Measurements from ENCODE around the gene TSSK6.

The TSSK6 gene

DNA sequence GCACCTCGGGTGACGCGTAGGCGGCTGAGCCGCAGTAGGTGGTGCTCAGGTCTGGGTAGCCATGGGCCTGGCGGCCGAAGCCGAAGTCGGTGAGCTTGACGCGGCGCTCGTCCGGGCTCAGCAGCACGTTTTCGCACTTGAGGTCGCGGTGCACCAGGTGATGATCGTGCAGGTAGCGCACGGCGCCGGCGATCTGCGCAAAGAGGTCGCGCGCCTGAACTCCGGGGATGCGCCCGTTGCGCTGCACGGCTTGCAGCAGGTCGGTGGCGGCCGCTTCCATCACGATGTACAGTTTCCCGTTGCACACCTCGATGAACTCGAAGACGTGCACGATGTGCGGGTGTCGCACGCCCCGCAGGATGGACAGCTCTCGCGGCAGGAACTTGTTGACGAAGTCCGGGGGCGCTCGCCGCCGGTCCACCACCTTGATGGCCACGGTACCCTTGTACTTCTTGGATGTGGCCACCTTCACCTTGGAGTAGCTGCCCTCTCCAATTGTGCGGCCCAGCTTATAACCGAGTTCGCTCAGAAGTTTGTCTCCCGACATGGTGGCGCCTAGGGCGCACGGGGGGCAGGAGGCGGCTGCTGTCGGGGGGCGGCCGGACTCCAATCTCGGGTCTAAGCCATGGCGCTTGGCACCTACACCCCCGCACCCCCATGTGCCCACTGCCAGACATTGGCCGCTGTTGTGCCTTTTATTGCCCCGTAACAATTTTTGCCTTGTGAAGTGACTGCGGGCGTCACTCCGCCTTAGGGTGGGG lies at the start of gene TSSK6:
TSSK6 (minus strand) TSS at position 668 of the 761 bp plus-strand sequence; CDS start at position 547, 121 bp downstream.
- DNase-seq: no peak

DNA sequence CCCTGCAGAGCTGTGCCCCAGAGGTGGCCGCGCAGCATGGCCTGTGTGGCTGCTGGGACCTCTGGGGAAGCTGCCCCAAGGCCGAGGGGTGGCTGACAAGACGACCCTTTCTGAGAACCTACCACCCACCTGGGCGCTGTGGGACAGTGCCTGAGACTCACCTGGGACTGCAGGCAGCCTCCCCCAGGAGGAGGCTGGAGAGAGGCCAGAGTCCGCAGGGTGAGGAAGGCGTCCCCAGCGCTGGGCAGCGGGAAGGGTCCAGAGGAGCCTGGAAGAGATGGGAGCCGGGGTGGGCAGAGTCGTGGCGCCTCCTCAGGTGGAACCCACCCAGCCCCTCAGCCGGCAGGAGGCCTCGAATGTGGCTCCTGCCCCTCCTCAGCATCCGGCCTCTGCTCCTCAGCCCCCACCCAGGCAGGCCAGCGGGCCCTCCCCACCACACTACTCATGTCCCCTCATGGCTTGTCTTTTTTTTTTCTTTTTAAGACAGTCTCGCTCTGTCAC lies 48.0 kb upstream of the TSSK6 start:
- no peak for DNase-seq

DNA sequence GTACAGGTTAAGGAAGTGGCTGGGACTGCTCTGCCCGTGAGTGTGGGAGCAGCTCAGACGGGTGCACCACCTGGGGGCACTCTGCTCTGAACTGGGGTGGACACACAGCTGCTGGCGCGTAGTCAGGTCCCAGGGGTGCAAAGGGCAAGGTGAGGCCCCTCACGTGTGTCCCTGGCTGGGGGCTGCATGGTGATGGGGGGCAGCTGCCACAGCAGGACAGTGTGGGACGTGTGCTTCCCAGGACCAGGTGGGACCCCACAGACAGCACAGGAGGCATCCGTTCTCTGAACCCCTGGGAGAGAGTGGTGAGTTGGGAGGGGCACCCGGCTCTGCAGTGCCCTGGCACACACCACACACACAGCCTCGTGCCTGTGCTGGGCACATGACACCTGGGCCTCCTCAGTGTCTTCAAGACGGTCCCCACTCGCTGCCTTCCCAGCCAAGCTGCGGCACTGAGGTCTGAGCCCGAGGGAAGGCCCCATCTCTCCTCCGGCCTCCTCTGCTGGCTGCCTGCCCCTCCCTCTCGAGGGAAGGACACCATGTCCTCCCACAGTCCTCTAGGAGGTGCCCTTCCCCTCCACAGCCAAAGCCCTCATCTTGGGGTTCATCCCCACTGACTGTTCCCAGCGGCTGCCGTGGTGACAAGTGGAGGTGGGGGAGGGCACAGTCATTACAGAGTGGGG lies 47.5 kb upstream of the TSSK6 start:
- no peak for DNase-seq

DNA sequence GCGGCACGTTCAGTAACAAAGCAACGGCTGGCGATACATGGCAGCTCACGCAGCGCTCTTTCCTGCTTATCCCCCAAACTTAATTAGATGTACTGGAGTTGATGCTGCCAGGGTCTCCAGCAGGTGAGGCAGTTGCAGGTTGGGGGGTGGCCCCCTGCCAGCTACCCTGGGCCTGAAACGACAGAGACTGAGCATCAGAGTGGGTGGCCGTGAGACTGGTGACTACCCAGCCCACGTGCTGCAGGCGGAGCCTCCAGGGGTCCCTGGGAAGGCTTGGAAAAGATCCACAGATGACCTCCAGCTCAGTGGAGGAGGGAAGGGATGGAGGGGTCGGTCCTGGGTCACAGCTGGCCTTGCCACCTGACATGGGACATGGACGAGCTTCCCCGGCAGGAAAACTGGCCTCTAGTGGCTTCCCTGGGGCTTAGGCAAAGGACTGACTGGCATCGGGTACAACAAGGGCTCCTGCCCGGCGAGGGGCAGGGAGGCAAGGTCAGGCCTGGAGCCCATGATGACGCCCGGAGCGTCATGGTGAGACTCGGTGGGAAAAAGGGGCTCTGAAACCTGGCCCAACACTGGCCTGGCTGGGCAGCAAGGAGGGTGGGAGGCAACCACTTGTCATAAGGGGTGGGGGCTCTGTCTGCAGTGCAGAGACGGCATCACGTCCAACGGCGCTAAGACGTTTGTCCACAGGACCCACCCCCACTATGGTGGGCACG lies 46.8 kb upstream of the TSSK6 start:
- no peak for DNase-seq

DNA sequence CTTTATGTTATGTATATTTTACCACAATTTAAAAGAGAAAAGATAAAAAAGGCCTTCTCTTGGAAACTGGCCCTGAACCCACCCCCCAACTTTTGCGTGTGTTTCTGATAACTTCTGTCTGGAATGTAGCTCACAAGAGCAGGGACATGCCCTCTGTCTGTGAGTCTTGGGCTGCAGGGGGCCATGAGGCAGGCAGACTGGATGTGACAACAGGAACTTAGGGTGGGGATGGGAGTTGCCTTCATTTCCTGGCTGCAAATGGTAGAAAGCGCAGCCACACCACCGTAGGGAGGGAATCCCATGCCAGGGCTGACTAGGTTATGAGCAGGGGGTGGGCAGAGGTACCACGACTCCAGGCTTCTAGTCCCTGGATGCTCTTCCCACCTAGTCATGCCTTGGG lies 44.6 kb upstream of the TSSK6 start:
- no peak for DNase-seq

DNA sequence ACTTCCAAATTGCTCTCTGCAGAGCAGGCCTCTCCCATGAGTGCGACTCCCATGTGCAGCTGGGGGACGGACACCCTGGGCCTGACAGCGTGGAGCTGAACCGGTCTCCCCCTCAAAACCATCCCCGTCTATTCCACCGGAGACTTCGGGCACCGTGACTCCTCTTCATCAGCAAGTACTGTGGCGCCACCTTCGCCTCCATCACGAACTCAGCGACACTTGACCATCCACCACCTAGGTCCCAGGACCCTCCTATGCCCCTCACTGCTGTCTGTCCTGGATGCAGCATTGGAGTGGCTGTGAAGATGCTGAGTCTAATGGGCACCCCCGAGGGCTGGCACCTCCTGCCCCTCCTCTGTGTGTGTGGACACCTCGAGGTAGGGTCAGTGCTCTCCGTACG lies 43.3 kb upstream of the TSSK6 start:
- no peak for DNase-seq

DNA sequence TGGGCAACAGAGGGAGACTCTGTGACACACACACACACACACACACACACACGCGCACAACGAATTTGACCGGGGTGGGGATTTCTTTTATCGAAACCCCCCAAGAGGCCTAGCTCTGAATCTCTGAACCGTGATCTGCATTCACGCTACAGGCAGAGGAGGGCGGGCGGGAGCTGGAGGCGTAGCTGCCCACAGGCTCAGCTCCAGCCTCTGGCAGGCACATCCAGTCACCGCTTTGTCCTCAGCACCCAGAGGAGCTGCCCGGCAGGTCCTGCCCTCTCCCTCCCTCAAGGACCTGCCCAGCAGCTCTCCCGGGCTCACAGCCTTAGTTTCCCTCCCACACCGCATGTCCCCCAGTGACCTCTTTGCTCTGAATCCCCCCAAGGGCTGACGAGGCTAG lies 42.7 kb upstream of the TSSK6 start:
- DNase-seq: no peak

DNA sequence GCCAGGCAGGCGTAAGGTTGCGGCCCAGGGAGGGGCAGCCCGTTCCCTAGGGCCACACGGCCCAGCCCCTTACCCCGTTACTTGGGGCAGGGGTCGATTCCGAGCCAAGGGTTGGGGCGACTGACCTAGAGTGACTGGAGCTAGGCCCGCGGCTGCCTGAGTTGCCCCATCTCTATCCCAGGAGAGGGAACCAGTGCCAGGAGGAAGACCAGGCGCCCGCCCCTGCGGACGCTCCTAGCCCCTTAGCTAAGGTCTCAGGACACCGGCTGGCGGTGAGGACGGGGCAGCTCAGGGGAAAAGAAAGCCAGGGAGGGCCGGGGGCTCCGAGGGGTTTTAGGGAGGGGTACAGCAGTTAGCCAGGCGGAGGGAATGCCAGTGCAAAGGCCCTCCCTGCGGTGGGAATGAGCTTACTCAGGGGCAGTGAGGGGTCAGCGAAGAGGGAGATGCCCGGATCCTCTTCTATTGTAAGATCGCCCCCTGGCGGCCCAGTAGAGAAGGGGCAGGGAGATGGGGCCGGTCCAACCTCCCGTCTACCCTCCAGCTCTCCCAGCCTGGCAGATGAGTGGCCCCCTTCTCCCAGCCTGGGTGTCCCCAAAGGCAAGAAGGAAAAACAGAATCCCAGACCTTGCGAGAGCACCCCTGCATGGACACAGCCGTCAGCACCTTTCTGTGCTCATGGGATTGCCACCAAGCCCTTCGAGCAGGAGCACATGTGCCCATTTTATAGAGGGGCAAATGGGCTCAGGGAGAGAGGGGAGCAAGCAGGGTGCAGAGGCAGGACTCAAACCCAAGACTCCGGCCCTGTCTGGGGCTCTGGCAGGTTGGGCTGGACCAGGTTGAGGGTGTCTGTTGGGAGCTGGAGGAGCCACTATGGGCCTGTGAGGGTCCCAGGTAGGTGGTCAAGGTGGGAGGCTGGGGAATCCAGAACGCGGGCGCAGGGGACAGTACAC lies 39.0 kb upstream of the TSSK6 start:
- peak; percentile 48 for DNase-seq

DNA sequence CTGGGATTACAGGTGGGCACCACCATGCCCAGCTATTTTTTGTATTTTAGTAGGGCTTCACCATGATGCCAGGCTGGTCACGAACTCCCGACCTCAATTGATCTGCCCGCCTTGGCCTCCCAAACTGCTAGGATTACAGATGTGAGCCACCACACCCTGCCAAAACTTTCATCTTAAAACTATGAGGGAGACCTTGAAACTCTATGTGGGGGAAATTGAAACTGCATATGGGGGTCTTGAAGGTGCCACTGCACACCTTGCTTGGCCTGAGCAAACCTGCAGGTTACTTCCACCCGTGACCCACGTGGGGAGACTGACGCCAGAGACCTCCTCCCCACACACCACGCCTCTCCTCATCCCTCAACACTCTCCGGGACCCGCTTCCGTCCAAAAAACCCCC lies 38.3 kb upstream of the TSSK6 start:
- DNase-seq: no peak

DNA sequence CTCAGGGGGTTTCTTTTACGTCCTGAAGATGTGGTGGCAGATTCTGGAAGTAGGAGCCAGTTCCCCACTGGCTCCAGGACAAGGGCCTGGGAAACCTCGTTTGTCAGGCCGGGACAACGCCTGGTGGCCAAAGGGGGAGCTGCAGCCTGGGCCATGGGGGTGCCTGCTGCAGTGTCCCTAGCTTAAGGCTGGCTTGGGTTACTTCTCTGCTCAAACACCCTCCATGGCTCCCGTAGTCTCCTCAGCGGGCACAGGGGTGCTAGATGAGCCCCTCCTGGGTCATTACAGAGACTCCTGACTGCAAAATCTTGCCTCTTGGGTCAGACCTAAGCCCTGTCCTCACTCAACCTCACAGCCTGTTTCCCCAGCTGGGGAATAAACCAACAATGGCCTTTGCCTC lies 37.5 kb upstream of the TSSK6 start:
- no peak for DNase-seq

DNA sequence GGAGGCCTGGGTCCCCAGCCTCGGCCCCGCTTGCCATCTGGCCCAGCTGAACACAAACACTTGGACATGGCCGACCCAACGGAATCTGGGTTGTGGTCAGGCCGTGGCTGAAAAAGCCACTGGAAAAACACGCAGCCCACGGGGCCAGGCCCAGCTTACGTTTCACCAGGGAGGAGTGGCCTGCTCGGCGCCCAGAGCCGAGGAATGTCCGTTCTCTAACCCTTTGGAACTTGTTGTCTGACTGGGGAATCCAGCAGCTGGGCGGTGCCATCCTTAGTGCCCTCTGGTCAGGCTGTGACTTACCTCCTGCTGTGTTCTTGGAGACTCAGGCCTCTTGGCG lies 36.5 kb upstream of the TSSK6 start:
- no peak for DNase-seq

DNA sequence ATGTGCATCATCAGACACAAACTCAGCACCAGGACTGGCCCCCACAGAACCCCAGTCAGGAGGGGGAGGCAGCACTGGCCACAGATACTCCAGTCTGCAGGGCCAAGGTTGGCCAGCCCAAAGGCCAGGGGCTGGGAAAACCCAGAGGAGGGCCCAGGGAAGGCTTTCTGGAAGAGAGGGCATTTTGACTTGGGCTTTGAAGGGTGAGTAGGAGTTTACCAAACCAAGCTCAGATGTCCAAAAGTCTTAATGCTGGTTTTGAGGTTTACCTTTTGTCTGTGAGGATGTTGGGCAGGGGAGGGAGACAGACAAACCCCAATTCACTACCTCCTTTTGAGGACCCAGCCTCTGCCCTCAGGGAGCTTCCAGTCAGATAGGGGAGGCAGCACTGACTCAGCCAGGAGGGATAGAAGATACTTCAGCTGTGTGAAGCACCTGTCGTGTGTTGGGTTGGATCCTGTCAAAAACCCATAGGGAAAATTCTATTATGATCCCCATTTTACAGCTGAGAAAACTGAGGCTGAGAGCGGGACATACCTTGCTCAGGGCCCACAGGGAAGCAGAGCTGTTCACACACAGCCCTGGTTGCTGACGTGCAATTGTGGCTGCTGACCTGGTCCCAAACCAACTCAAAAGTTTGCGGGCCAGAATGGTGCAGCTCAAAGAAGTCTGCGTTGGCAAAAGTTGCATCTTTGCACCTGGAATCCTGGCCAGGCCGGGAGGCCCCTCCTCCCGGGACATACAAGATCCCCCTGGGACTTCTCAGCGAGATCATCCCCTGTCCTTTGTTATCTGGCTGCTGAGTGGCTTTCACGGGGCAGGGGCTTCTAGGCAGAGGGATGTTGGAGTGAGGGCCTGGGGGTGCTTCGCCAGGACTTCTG lies 35.9 kb upstream of the TSSK6 start:
- DNase-seq: no peak

DNA sequence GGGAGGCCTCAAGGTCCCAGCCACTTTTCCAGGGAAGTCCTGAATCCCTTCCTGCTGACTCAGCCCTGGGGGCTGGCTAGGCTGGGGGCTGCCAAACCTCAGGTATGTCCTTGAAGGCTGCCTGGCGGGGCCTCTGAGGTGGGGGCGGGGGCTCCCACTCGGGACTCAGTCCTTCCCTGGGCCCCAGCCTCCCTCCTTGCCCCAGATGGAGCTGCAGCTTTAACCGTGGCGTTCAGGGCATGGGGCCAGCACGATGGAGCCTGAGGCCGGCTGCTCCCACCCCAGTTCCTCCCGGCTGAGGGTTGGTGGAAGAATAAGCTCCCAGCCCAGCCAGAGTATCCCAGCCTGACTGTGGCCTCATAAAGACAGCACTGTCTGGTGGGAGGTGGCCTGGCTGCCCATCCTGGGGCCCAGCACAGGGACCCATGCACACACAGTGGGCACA lies 35.2 kb upstream of the TSSK6 start:
- DNase-seq: no peak

DNA sequence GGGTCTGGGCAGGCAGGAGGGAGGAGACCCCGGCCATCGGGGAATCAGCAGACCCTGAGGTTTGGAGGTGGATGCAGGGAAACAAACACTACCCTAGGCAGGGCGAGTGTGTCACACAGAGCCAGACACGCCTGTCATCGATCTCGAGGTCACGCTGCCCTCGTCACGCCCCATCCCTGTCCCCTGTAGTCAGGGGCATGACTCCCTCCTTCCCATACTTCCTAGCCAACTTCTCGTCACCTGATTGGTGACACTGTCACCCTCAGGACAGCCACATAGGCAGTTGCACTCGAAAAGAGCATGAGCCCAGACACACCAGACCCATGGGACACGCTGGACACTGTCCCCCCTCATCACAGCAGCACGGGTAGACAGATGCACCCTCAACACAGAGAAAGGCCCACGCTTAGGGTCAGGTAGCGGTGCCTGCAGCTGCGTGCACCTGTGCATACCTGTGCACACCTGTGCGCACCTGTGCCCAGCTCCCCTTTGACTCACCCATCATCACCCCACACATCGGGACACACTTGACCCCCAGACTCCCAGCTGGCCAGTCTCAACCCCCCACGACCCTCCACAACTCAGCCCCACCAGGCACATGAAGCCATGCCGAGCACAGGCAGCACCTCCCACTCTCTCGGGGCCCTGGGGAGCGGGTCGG lies 34.6 kb upstream of the TSSK6 start:
- DNase-seq: no peak

DNA sequence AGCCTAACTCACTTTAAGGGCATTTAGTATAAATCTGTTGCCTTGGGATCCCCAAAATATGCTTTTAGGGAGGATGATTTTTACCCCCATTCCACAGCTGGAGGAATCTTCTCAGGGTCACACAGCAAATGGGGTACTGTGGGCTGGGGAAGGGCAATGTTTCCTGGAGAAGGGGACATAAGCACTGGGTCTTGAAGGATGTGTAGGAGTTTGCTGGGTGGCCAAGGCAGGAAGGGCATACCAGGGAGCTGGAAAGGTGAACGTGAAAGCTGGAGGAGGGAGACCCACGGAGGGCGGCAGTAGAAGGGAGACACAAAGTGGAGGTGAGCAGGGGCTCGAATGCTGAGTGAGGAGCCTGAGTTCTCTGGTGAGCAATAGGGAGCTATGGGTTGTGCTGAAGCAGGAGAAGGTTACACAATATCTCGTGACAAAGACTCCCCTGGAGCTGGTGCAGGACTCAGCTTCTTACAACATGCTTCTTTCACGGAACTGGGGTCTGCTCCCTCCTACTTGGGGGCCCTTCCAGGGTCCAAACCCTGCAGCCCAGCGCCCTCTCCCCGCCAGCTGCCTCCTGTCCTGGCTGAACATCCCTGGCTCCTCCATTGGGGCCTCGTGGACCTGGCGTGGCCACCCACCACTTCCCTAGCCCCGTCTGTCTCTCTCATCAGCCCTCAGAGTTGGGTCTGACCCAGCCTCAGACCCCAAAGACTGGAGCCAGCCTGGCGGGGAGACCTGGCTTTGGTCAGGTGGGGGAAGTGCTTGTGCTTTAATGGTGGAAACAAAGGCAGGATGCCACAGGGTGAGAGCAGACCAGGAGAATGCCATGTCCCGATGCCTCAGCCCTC lies 33.8 kb upstream of the TSSK6 start:
- DNase-seq: no peak

DNA sequence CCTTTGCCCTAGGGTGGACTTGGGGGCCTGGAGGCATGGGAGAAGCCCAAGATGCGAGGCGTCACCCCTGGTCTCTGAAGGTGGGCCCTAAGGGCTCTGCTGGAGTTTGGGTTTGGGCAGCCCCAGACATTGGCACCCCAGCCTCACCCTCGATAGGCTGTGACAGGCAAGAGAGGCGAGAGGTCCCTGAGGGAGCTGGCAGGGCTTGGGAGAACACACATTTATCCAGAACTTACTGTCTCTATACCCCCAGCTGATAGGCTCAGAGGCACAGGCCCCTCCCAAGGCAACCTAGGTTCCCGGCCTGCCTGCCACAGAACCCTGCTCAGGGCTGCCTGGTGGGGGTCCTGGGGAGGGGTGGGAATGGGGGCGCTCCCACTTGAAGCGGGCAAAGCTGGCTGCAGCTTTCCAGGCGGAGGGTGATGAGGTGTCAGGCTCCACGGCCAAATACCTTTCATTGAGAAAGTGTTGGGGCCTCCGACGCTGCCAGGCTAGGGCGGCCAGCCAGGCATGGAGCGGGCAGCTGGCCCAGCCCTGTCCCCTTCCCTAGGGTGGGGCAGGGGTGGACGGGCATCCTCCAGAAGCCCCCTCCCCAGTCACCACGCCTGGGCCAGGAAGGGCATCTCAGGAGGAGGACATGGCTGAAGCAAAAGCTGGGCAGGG lies 32.5 kb upstream of the TSSK6 start:
- no peak for DNase-seq

DNA sequence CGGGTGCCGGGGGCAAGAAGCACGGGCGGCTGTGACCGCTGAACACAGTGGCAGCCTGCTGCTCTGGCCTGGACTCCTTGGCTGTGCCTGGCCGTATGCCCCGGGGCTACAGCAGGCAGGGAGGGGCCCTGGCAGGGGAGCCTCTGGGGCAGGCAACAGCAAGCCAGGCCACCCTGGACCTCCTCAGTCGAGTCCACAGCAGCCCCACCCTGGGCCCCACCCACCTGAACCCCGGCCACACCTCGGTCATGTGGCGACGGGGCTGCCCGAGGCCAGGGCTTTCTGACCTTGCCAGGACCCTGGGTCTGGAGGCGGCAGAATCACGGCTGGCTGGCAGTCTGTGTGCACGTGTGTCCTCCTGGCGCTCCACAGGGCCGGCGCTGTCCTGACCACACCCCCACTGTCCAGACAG lies 31.4 kb upstream of the TSSK6 start:
- no peak for DNase-seq

DNA sequence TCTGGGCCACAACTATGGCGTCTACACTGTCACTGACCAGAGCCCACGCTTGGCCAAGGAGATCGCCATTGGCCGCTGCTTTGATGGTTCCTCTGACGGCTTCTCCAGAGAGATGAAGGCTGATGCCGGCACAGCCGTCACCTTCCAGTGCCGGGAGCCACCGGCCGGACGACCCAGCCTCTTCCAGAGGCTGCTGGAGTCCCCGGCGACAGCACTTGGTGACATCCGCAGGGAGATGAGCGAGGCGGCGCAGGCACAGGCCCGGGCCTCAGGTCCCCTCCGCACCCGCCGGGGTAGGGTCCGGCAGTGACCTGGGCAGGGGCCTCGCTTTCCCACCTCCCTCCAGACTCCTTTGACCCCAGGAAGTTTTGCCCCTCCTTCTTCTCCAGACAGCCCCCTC lies 30.4 kb upstream of the TSSK6 start:
- DNase-seq: no peak

DNA sequence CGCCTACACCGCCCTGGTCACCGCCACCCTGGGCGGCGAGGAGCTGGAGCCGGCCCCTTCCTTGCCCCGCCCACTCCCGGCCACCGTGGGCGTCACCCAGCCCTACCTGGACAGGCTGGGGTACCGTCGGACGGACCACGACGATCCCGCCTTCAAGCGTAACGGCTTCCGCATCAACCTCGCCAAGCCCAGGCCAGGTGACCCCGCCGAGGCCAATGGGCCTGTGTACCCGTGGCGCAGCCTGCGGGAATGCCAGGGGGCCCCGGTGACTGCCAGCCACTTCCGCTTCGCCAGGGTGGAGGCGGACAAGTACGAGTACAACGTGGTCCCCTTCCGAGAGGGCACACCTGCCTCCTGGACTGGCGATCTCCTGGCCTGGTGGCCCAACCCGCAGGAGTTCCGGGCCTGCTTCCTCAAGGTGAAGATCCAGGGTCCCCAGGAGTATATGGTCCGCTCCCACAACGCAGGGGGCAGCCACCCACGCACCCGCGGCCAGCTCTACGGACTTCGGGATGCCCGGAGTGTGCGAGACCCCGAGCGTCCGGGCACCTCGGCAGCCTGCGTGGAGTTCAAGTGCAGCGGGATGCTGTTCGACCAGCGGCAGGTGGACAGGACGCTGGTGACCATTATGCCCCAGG lies 29.7 kb upstream of the TSSK6 start:
- DNase-seq: no peak

Measured in stimulated activated naive CD4-positive, alpha-beta T cell treated with Interleukin-2 at 50 U/mL for 16 hours (primary cell).